HG02870 (cell line): ENCODE data around the gene APRT.

Experiments used
- ATAC-seq: cut with Tn5 transposase; IDR thresholded peaks from one replicate; pipeline ENCODE4 v1.9.1; 2021; ENCODE audit warnings: mild to moderate bottlenecking, moderate library complexity; ENCODE audit not compliant: unreplicated experiment

The APRT gene

GRCh38 chr16:88760424-88761142 is 51.1 kb downstream of the APRT start:
- no peak for ATAC-seq

GRCh38 chr16:88759976-88760350 is 51.8 kb downstream of the APRT start:
- ATAC-seq: no peak
